DOHH2 (cell line): ENCODE data around the gene GALNT17.

ENCODE experiments used
- H3F3A ChIP-seq: fragments of 200-600 bp; sonication (generic), shearing (Covaris generic); 2 replicates; pipeline ENCODE4 v1.6.0; 2016; ENCODE audit warnings: antibody characterized with exemption, mild to moderate bottlenecking; ENCODE audit not compliant: control insufficient read depth, insufficient read depth
- H3K27ac ChIP-seq: fragments of 200-600 bp; sonication (generic); 2 replicates; pipeline ENCODE4 v1.5.1; 2014; ENCODE audit warnings: low read depth, mild to moderate bottlenecking, low read length, moderate library complexity
- H3K27me3 ChIP-seq: fragments of 200-600 bp; sonication (generic); 2 replicates; pipeline ENCODE4 v1.6.1; 2014; ENCODE audit warnings: mild to moderate bottlenecking, low read length, mixed read lengths; ENCODE audit not compliant: control insufficient read depth
- H3K36me3 ChIP-seq: fragments of 200-600 bp; sonication (generic); 2 replicates; pipeline ENCODE4 v1.6.1; 2014; ENCODE audit warnings: mild to moderate bottlenecking, low read length, moderate library complexity, mixed read lengths; ENCODE audit not compliant: control insufficient read depth
- H3K4me1 ChIP-seq: fragments of 200-600 bp; sonication (generic); 2 replicates; pipeline ENCODE4 v1.6.1; 2014; ENCODE audit warnings: mild to moderate bottlenecking, low read length, mixed read lengths; ENCODE audit not compliant: control insufficient read depth
- H3K4me2 ChIP-seq: fragments of 200-600 bp; sonication (generic); 2 replicates; pipeline ENCODE4 v1.6.0; 2014; ENCODE audit warnings: mild to moderate bottlenecking, low read length, moderate library complexity
- H3K4me3 ChIP-seq: fragments of 200-600 bp; sonication (generic); 2 replicates; pipeline ENCODE4 v1.5.1; 2014; ENCODE audit warnings: mild to moderate bottlenecking, low read length, mixed read lengths
- H3K79me2 ChIP-seq: fragments of 200-600 bp; sonication (generic); 2 replicates; pipeline ENCODE4 v1.6.1; 2014; ENCODE audit warnings: mild to moderate bottlenecking, low read length, mixed read lengths; ENCODE audit not compliant: control insufficient read depth
- H3K9me2 ChIP-seq: fragments of 200-600 bp; sonication (generic); replicated peaks from 2 replicates; pipeline ENCODE4 v1.6.1; 2014; ENCODE audit warnings: mild to moderate bottlenecking, low read length, mixed read lengths; ENCODE audit not compliant: control insufficient read depth
- H3K9me3 ChIP-seq: fragments of 200-600 bp; sonication (generic); 2 replicates; pipeline ENCODE4 v1.6.1; 2014; ENCODE audit warnings: antibody characterized with exemption, low read length, mixed read lengths; ENCODE audit not compliant: control insufficient read depth, insufficient read depth
- H4K20me1 ChIP-seq: fragments of 200-600 bp; sonication (generic); 2 replicates; pipeline ENCODE4 v1.6.0; 2014; ENCODE audit warnings: low read depth, mild to moderate bottlenecking, antibody characterized with exemption, low read length, moderate library complexity; ENCODE audit not compliant: control insufficient read depth, insufficient read depth
- CTCF ChIP-seq: fragments of 200-600 bp; sonication (generic); IDR thresholded peaks from one replicate; pipeline ENCODE4 v1.5.1; 2014; ENCODE audit warnings: antibody characterized with exemption, mild to moderate bottlenecking, low read depth, low read length; ENCODE audit not compliant: poor library complexity, severe bottlenecking
- EZH2phosphoT487 ChIP-seq: fragments of 200-600 bp; sonication (generic); IDR thresholded peaks from 2 replicates; pipeline ENCODE4 v1.6.1; 2017; ENCODE audit warnings: borderline replicate concordance, mild to moderate bottlenecking, antibody characterized with exemption, low read length, moderate library complexity, mixed read lengths

The GALNT17 gene

GRCh38 chr7:71535616-71536015, 403.7 kb downstream of the GALNT17 start:
- Histone ChIP-seq H3K9me3 (no peaks in the 10 kb centered on the region; the same call in 1 of the 2 replicates), H3K4me3 (no peak overlapping the region), H3F3A (no peaks in the 10 kb centered on the region), H3K79me2 (no peaks in the 10 kb centered on the region), H3K9me2 (no peaks in the 10 kb centered on the region), H3K27me3 (no peaks in the 10 kb centered on the region), H4K20me1 (no peaks in the 10 kb centered on the region), H3K4me2 (no peak overlapping the region), H3K36me3 (no peaks in the 10 kb centered on the region), H3K27ac (no peak overlapping the region), H3K4me1 (no peaks in the 10 kb centered on the region)
- no peak for TF ChIP-seq CTCF
- no peak for TF ChIP-seq EZH2phosphoT487

GRCh38 chr7:71538210-71538609, 406.3 kb downstream of the GALNT17 start:
- Histone ChIP-seq H3K4me2 (no peak overlapping the region), H3K36me3 (no peaks in the 10 kb centered on the region), H3K27ac (no peak overlapping the region), H3F3A (no peaks in the 10 kb centered on the region), H3K9me3 (no peaks in the 10 kb centered on the region; the same call in 1 of the 2 replicates), H3K27me3 (no peaks in the 10 kb centered on the region), H4K20me1 (no peaks in the 10 kb centered on the region), H3K4me3 (no peak overlapping the region), H3K9me2 (no peaks in the 10 kb centered on the region), H3K4me1 (no peaks in the 10 kb centered on the region), H3K79me2 (no peaks in the 10 kb centered on the region)
- no peak for TF ChIP-seq EZH2phosphoT487
- no peak for TF ChIP-seq CTCF

GRCh38 chr7:71539615-71540014, 407.7 kb downstream of the GALNT17 start:
- Histone ChIP-seq H3K79me2 (no peaks in the 10 kb centered on the region), H3K4me2 (no peak overlapping the region), H3K27ac (no peak overlapping the region), H3K4me1 (no peaks in the 10 kb centered on the region), H3K36me3 (no peaks in the 10 kb centered on the region), H3K27me3 (no peaks in the 10 kb centered on the region), H3K4me3 (no peak overlapping the region), H3F3A (no peaks in the 10 kb centered on the region), H3K9me2 (no peaks in the 10 kb centered on the region), H4K20me1 (no peaks in the 10 kb centered on the region), H3K9me3 (no peaks in the 10 kb centered on the region; the same call in 1 of the 2 replicates)
- no peak for TF ChIP-seq EZH2phosphoT487
- TF ChIP-seq CTCF: no peak
